SK-N-SH treated with all-trans-retinoic acid at 6 μM for 48 hours (cell line): Measurements from ENCODE around the gene KLHL17.
"Not testable (repeated sequence)": the region's sequence is repeated elsewhere in the genome, so short reads cannot be mapped to it uniquely, and the experiment has no call there.

Experiments used
- ISL1 ChIP-seq: fragments of 250-450 bp; sonication (Bioruptor Pico); IDR thresholded peaks from 2 replicates; pipeline ENCODE4 v2.1.2; 2022; ENCODE audit warnings: mild to moderate bottlenecking, moderate library complexity
- PATZ1 ChIP-seq: fragments of 250-450 bp; sonication (Bioruptor Pico); IDR thresholded peaks from 2 replicates; pipeline ENCODE4 v1.8.0; 2020; ENCODE audit warnings: mild to moderate bottlenecking, moderate library complexity, borderline replicate concordance
- ZFP3 ChIP-seq: fragments of 250-450 bp; sonication (Bioruptor Pico); IDR thresholded peaks from 2 replicates; pipeline ENCODE4 v1.5.0; 2020; ENCODE audit warnings: mild to moderate bottlenecking, moderate library complexity

GRCh38 chr1:994546-994945, 34.2 kb downstream of the KLHL17 start:
- not testable (repeated sequence) for TF ChIP-seq ZFP3, PATZ1, ISL1 (CRISPR knock-in tag)
